Fibroblast of lung (primary cell): ENCODE results near the gene EPN3. TPM values are rescaled to one million over a fixed set of nuclear protein-coding genes. Genes with fewer than 3 reads are reported as not detected.

Experiments
- DNase-seq, 2 donors: peaks; one replicate each; pipeline versions ENCODE4 v3.0.0 to v3.0.0-alpha.2; 2010; ENCODE audit warnings: low read depth in 2 of 2
- H2AFZ ChIP-seq: 2 replicates; pipeline ENCODE4 v1.5.1; 2012; ENCODE audit warnings: low read length, control low read depth, inconsistent platforms
- H3K27ac ChIP-seq: 2 replicates; pipeline ENCODE4 v1.5.1; 2011; ENCODE audit warnings: low read length, control low read depth; ENCODE audit not compliant: insufficient read depth
- H3K27me3 ChIP-seq: 2 replicates; pipeline ENCODE4 v1.5.1; 2011; ENCODE audit warnings: mild to moderate bottlenecking, low read length; ENCODE audit not compliant: control insufficient read depth, insufficient read depth
- H3K36me3 ChIP-seq: 2 replicates; pipeline ENCODE4 v1.5.1; 2011; ENCODE audit warnings: low read length; ENCODE audit not compliant: control insufficient read depth, insufficient read depth
- H3K4me1 ChIP-seq: 2 replicates; pipeline ENCODE4 v1.5.1; 2011; ENCODE audit warnings: low read length; ENCODE audit not compliant: control insufficient read depth, insufficient read depth; ENCODE audit errors: extremely low read depth
- H3K4me2 ChIP-seq: 2 replicates; pipeline ENCODE4 v1.5.1; 2011; ENCODE audit warnings: low read length, control low read depth; ENCODE audit not compliant: insufficient read depth; ENCODE audit errors: extremely low read depth
- H3K4me3 ChIP-seq, 4 experiments: fragments of 200-600 bp in 1 of 4; sonication (generic) in 1 of 4; replicated peaks in 1 of 4; 2 replicates each; pipeline ENCODE4 v1.5.1; 2011 to 2016; ENCODE audit warnings: low read length in 4 of 4, low read depth in 3 of 4, mild to moderate bottlenecking in 3 of 4, control low read depth in 2 of 4, inconsistent platforms in 1 of 4, mixed read lengths in 1 of 4; ENCODE audit not compliant: insufficient read depth in 1 of 4; ENCODE audit errors: control extremely low read depth in 1 of 4
- H3K79me2 ChIP-seq: 2 replicates; pipeline ENCODE4 v1.5.1; 2012; ENCODE audit warnings: mild to moderate bottlenecking, low read length, inconsistent platforms; ENCODE audit not compliant: control insufficient read depth, insufficient read depth
- H3K9ac ChIP-seq: 2 replicates; pipeline ENCODE4 v1.5.1; 2011; ENCODE audit warnings: mild to moderate bottlenecking, low read length, control low read depth; ENCODE audit not compliant: insufficient read depth
- H3K9me3 ChIP-seq: 2 replicates; pipeline ENCODE4 v1.5.1; 2012; ENCODE audit warnings: low read depth, low read length; ENCODE audit not compliant: control insufficient read depth, insufficient read depth
- H4K20me1 ChIP-seq: 2 replicates; pipeline ENCODE4 v1.5.1; 2011; ENCODE audit warnings: low read length; ENCODE audit not compliant: control insufficient read depth, insufficient read depth; ENCODE audit errors: extremely low read depth
- CTCF ChIP-seq, 2 donors: IDR thresholded peaks in 1 of 2; conservative IDR thresholded peaks in 1 of 2; 1 replicate in 1 of 2; 2 replicates in 1 of 2; pipeline ENCODE4 v1.5.1; 2011 to 2012; ENCODE audit warnings: low read length in 2 of 2, control low read depth in 1 of 2, inconsistent platforms in 1 of 2, low read depth in 1 of 2, mild to moderate bottlenecking in 1 of 2
- EZH2 ChIP-seq: IDR thresholded peaks from 2 replicates; pipeline ENCODE4 v1.5.1; 2012; ENCODE audit warnings: low read length, control low read depth, mild to moderate bottlenecking; ENCODE audit errors: missing control alignments
- polyA plus RNA-seq, 2 donors: library from polyadenylated mRNA; depleted of rRNA in 1 of 2; stranded (reverse) in 1 of 2; unstranded in 1 of 2; fragments of >200 nt; gene quantifications; 2 replicates each; pipeline ENCODE4 v1.2.1, GENCODE V29; 2011 to 2012; ENCODE audit warnings: missing spikeins in 1 of 2
- total RNA-seq: library from RNA; depleted of rRNA; stranded (reverse); fragments of >200 nt; gene quantifications from 2 replicates; pipeline ENCODE4 v1.2.1, GENCODE V29; 2014

EPN3 gene
- total and polyA plus RNA-seq, 2 donors (not counting 1 experiment from before 2014, with no cell fraction given) = not detected

- H3K27me3 ChIP-seq = peaks cover 40% of the 10 kb centered on the region
These were observed 26.0 kb downstream of the EPN3 start for GRCh38 chr17:50558581-50558940.

GRCh38 chr17:50558941-50559614 lies 26.5 kb downstream of the EPN3 start:
- peaks cover 45% of the 10 kb centered on the region for H3K27me3 ChIP-seq
- H3K4me3 ChIP-seq = peak overlapping the region in 1 of 4 experiments; percentile 60
- no peak overlapping the region for H3K4me2 ChIP-seq

More at GRCh38 chr17:50558581-50558940, 26.0 kb downstream of the EPN3 start:
- peaks cover 7% of the 10 kb centered on the region for H3K4me1 ChIP-seq
- peaks cover 2% of the 10 kb centered on the region for H3K36me3 ChIP-seq
- H3K4me3 ChIP-seq = no peak overlapping the region
- H2AFZ ChIP-seq = no peak overlapping the region
- H3K4me2 ChIP-seq = no peak overlapping the region
- no peaks in the 10 kb centered on the region for H3K9me3 ChIP-seq
- H3K79me2 ChIP-seq = no peaks in the 10 kb centered on the region
- no peak for DNase-seq
- TF ChIP-seq EZH2 (no peak), CTCF (conservative IDR thresholded peaks at IDR 0.05 in 1 of 2, IDR thresholded peaks at IDR 0.05 in 1 of 2; ENCODE audit: low read depth in 1 of 2, low read length in 2 of 2) (no peak)
- no peak overlapping the region for H3K27ac ChIP-seq
- no peak overlapping the region for H3K9ac ChIP-seq
- H4K20me1 ChIP-seq = no peaks in the 10 kb centered on the region

GRCh38 chr17:50559674-50560184 lies 27.2 kb downstream of the EPN3 start:
- TF ChIP-seq CTCF (conservative IDR thresholded peaks at IDR 0.05 in 1 of 2, IDR thresholded peaks at IDR 0.05 in 1 of 2; ENCODE audit: low read depth in 1 of 2, low read length in 2 of 2) = no peak
- TF ChIP-seq EZH2 = peak; percentile 67
- H3K36me3 ChIP-seq = peaks cover 2% of the 10 kb centered on the region
- H3K9ac ChIP-seq = no peak overlapping the region
- H3K9me3 ChIP-seq = no peaks in the 10 kb centered on the region
- H3K79me2 ChIP-seq = no peaks in the 10 kb centered on the region
- peak; percentile 31 to 44 for DNase-seq
- H3K4me1 ChIP-seq = peaks cover 11% of the 10 kb centered on the region
- H3K4me3 ChIP-seq = peak overlapping the region; percentile 31 to 60 (median 40)
- no peak overlapping the region for H2AFZ ChIP-seq
- H4K20me1 ChIP-seq = no peaks in the 10 kb centered on the region
- peaks cover 45% of the 10 kb centered on the region for H3K27me3 ChIP-seq
- H3K4me2 ChIP-seq = peak overlapping the region; percentile 81
- H3K27ac ChIP-seq = no peak overlapping the region

More at GRCh38 chr17:50558941-50559614, 26.5 kb downstream of the EPN3 start:
- no peak overlapping the region for H3K27ac ChIP-seq
- no peaks in the 10 kb centered on the region for H3K9me3 ChIP-seq
- no peak for DNase-seq
- peaks cover 2% of the 10 kb centered on the region for H3K36me3 ChIP-seq
- no peak overlapping the region for H3K9ac ChIP-seq
- no peak overlapping the region for H2AFZ ChIP-seq
- H3K4me1 ChIP-seq = peaks cover 8% of the 10 kb centered on the region
- H3K79me2 ChIP-seq = no peaks in the 10 kb centered on the region
- H4K20me1 ChIP-seq = no peaks in the 10 kb centered on the region
- peak; percentile 86 for TF ChIP-seq EZH2
- TF ChIP-seq CTCF (conservative IDR thresholded peaks at IDR 0.05 in 1 of 2, IDR thresholded peaks at IDR 0.05 in 1 of 2; ENCODE audit: low read depth in 1 of 2, low read length in 2 of 2) = no peak
